Panc1 (cell line): ENCODE data around the gene TNIK. TPM values are rescaled to one million over a fixed set of nuclear protein-coding genes. Genes with fewer than 3 reads are reported as not detected.

Experiments used
- ATAC-seq: fragments of 200-7000 bp; cut with Tn5 transposase; 2 replicates; pipeline ENCODE4 v1.9.1; 2020; ENCODE audit warnings: mild to moderate bottlenecking, moderate library complexity
- BruUV-seq: library from RNA; stranded (reverse); fragments of 400-500 nt; replicated peaks from 2 replicates; lab custom pipeline; 2021; lab: Mats Ljungman, UMichigan
- CTCF ChIA-PET: fragments of 300-600 bp; sonication (Branson Sonifier 250); formaldehyde crosslinking; loops from one replicate; lab custom pipeline; 2022; ENCODE audit warnings: antibody characterized with exemption; lab: Charles Lee
- POLR2A ChIA-PET: fragments of 300-600 bp; sonication (Branson Sonifier 250); formaldehyde crosslinking; loops from one replicate; lab custom pipeline; 2022; ENCODE audit warnings: antibody characterized with exemption; lab: Charles Lee
- DNase-seq: peaks from one replicate; pipeline ENCODE4 v3.0.0-alpha.2; 2010; ENCODE audit warnings: low read depth, low spot score
- H3K27ac ChIP-seq: 2 replicates; pipeline ENCODE4 v1.5.1; 2011; ENCODE audit warnings: mild to moderate bottlenecking, low read length, inconsistent platforms
- H3K27me3 ChIP-seq: fragments of 200-500 bp; sonication (Bioruptor generic); 2 replicates; pipeline ENCODE4 v1.6.0; 2014; ENCODE audit warnings: low read length, inconsistent platforms; ENCODE audit not compliant: control insufficient read depth, insufficient read depth
- H3K36me3 ChIP-seq: fragments of 200-500 bp; sonication (Bioruptor generic); 2 replicates; pipeline ENCODE4 v1.5.1; 2014; ENCODE audit warnings: inconsistent platforms, mild to moderate bottlenecking, low read length, moderate library complexity; ENCODE audit not compliant: control insufficient read depth, insufficient read depth
- H3K4me1 ChIP-seq: 2 replicates; pipeline ENCODE4 v1.5.1; 2011; ENCODE audit warnings: inconsistent platforms, mild to moderate bottlenecking, low read length, moderate library complexity; ENCODE audit not compliant: control insufficient read depth, insufficient read depth
- H3K4me3 ChIP-seq, 2 experiments: 2 replicates each; pipeline ENCODE4 v1.5.1; 2011 to 2012; ENCODE audit warnings: low read depth in 2 of 2, low read length in 2 of 2, mild to moderate bottlenecking in 2 of 2, inconsistent platforms in 1 of 2, moderate library complexity in 1 of 2
- H3K9me3 ChIP-seq: fragments of 200-500 bp; sonication (Bioruptor generic); 2 replicates; pipeline ENCODE4 v1.5.1; 2014; ENCODE audit warnings: low read depth, mild to moderate bottlenecking, inconsistent platforms, low read length, moderate library complexity; ENCODE audit not compliant: control insufficient read depth, insufficient read depth
- CTCF ChIP-seq: fragments of 450-650 bp; IDR thresholded peaks from 2 replicates; pipeline ENCODE4 v1.5.1; 2017; ENCODE audit warnings: mild to moderate bottlenecking
- POLR2AphosphoS5 ChIP-seq: IDR thresholded peaks from 2 replicates; pipeline ENCODE4 v1.6.1; 2012; ENCODE audit warnings: mild to moderate bottlenecking, low read depth, low read length, moderate library complexity
- REST ChIP-seq, 2 experiments: IDR thresholded peaks; 2 replicates each; pipeline ENCODE4 v1.6.1; 2011 to 2012; ENCODE audit warnings: low read depth in 2 of 2, control low read depth in 1 of 2, low read length in 1 of 2, mild to moderate bottlenecking in 1 of 2, moderate library complexity in 1 of 2; ENCODE audit not compliant: insufficient read depth in 1 of 2
- SIN3A ChIP-seq: IDR thresholded peaks from 2 replicates; pipeline ENCODE4 v1.6.1; 2012; ENCODE audit warnings: low read depth, mild to moderate bottlenecking, low read length, moderate library complexity, borderline replicate concordance; ENCODE audit not compliant: insufficient read depth
- TCF7L2 ChIP-seq: IDR thresholded peaks from 2 replicates; pipeline ENCODE4 v1.6.1; 2011; ENCODE audit warnings: mild to moderate bottlenecking, low read depth, low read length, inconsistent platforms
- in situ Hi-C: cut with HindIII; loops from 2 replicates; pipeline ENCODE4 v1.10.0; 2016; ENCODE audit warnings: low sequenced_read_pairs, low pct_unique_long_range_greater_than_20kb
- intact Hi-C: fragments of 100-400 bp; cut with micrococcal nuclease; formaldehyde crosslinking; loops from one replicate; pipeline ENCODE4 v1.10.0; 2022; ENCODE audit not compliant: unreplicated experiment
- total RNA-seq: library from RNA; stranded (reverse); gene quantifications from one replicate; pipeline ENCODE4 v1.2.1, GENCODE V29; 2021; ENCODE audit not compliant: unreplicated experiment

TNIK gene
- total RNA-seq, 1 experiment from 2014 or later: 1.9 TPM

DNA sequence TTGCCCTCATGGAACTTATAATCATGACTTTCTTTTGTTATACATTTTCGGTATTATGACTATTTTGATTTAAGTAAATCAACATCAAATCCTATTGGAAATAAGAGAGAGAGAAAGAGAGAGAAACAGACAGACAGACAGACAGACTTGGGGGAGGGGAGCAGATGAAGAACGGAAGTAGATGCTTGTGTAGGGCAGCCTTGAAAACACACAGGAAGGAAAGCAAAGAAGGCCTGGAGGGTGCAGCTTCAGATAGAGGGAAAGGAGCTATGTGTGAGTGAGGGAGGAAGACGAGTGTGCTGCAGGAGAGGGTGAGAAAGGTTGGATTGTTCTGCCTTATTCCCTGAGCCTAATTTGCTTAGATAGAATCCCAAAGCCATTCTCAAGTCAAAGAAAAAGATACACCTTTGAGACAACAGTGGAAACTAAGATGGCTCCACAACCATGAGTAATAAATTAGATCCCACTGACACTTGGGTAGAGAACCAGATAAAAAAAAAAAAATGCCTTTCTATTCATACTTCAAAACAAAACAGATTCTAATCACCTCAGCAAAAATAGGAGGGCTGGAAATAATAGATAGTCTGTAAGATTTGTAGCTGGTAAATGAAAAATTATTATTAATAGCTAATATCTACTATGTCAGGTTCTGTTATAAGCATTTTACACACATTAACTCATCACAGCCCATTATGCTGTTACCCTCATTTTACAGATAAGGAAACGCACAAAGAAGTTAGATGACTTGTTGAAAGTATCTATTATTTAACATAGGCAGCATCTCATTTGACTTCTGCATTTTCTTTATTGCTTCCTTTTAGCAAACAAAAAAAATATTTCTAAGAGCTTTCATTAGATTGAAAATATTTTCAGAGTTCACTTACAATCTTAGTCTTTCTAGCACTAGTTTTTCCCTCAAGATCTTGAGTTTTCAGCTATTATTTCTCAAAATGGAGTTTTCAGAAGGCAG, 214.1 kb downstream of the TNIK start:
- no peaks in the 10 kb centered on the region for H3K9me3 ChIP-seq
- ChIA-PET POLR2A (no interaction called here), CTCF (no interaction called here)
- no TSS peak for BruUV-seq
- H3K36me3 ChIP-seq: no peaks in the 10 kb centered on the region
- no peaks in the 10 kb centered on the region for H3K4me1 ChIP-seq
- TF ChIP-seq REST (IDR thresholded peaks at IDR 0.05; ENCODE audit: insufficient read depth in 1 of 2, low read depth in 2 of 2, low read length in 1 of 2) (no peak), CTCF (no peak), SIN3A (no peak), POLR2AphosphoS5 (no peak), TCF7L2 (no peak)
- no peak overlapping the region for H3K4me3 ChIP-seq
- peaks cover 9% of the 10 kb centered on the region; the same call in 1 of the 2 replicates for H3K27me3 ChIP-seq
- ATAC-seq (no peak), DNase-seq (no peak)
- in situ Hi-C loops: no loop called here
- intact Hi-C loops: no loop called here
- no peak overlapping the region for H3K27ac ChIP-seq

DNA sequence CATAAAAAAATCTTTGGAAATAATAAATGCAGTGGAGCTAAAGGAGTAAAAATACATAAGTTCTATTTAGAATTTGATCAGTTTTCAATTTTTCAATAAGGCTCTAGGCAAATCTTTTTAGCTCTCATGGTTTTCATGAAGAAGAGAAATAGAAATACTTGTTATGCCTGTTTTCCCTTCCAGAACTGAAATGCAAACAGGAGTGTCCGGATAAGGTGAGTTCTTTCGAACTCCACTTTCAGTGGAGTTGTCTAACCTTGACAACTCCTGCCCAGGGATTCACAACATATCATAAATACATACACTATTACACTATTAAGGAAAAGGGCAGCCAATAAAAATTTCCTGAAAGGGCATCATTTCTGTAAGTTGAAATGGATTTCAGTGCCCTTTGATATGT, 217.3 kb downstream of the TNIK start:
- no peaks in the 10 kb centered on the region for H3K9me3 ChIP-seq
- no TSS peak for BruUV-seq
- POLR2A ChIA-PET: no interaction called here
- H3K4me1 ChIP-seq: no peaks in the 10 kb centered on the region
- no peak for TF ChIP-seq CTCF
- no peak for TF ChIP-seq REST (IDR thresholded peaks at IDR 0.05; ENCODE audit: insufficient read depth in 1 of 2, low read depth in 2 of 2, low read length in 1 of 2)
- no peak for TF ChIP-seq SIN3A
- TF ChIP-seq POLR2AphosphoS5: no peak
- TF ChIP-seq TCF7L2: no peak
- intact Hi-C loops (no loop called here), in situ Hi-C loops (no loop called here)
- no peak overlapping the region for H3K27ac ChIP-seq
- H3K4me3 ChIP-seq: no peak overlapping the region
- H3K36me3 ChIP-seq: no peaks in the 10 kb centered on the region
- no peak for DNase-seq
- peaks cover 9% of the 10 kb centered on the region; the same call in 1 of the 2 replicates for H3K27me3 ChIP-seq
- no peak for ATAC-seq
- CTCF ChIA-PET: no interaction called here
